H1 (cell line): ENCODE results near the gene OGDHL. TPM values are rescaled to one million over a fixed set of nuclear protein-coding genes. Genes with fewer than 3 reads are reported as not detected.

Source experiments
- CTCF ChIA-PET: fragments of 300-600 bp; sonication (Branson Sonifier 250); formaldehyde crosslinking; loops from one replicate; lab custom pipeline; 2021; ENCODE audit not compliant: partially characterized antibody; lab: Charles Lee
- POLR2A ChIA-PET: fragments of 300-600 bp; sonication (Branson Sonifier 250); formaldehyde crosslinking; loops from one replicate; lab custom pipeline; 2021; ENCODE audit warnings: inconsistent platforms; ENCODE audit not compliant: partially characterized antibody; lab: Charles Lee
- DNase-seq, 2 experiments: peaks; one replicate each; pipeline versions ENCODE4 v3.0.0 to v3.0.0-alpha.2; 2010 to 2022; ENCODE audit warnings: low spot score in 2 of 2, low read depth in 1 of 2, mixed read lengths in 1 of 2
- FAIRE-seq: peaks from 2 replicates; lab custom pipeline; 2011; peaks lifted over from hg19 to GRCh38; lab: Jason Lieb, UNC
- H2AFZ ChIP-seq: 2 replicates; pipeline ENCODE4 v1.8.1; 2012; ENCODE audit warnings: low read length, inconsistent platforms
- H2AK5ac ChIP-seq: 2 replicates; pipeline ENCODE4 v1.6.1; 2013; ENCODE audit warnings: low read depth, low read length
- H2BK120ac ChIP-seq: replicated peaks from 2 replicates; pipeline ENCODE3; 2013; ENCODE audit warnings: low read depth, low read length, inconsistent platforms
- H2BK12ac ChIP-seq: 2 replicates; pipeline ENCODE4 v1.6.1; 2013; ENCODE audit warnings: low read depth, low read length
- H2BK15ac ChIP-seq: 2 replicates; pipeline ENCODE4 v1.6.1; 2013; ENCODE audit warnings: low read length
- H2BK20ac ChIP-seq: 2 replicates; pipeline ENCODE4 v1.6.1; 2013; ENCODE audit warnings: low read length
- H2BK5ac ChIP-seq: 2 replicates; pipeline ENCODE4 v1.6.1; 2013; ENCODE audit warnings: low read depth, low read length
- H3K14ac ChIP-seq: 2 replicates; pipeline ENCODE4 v1.6.1; 2013; ENCODE audit warnings: inconsistent platforms; ENCODE audit not compliant: insufficient read length
- H3K18ac ChIP-seq: 2 replicates; pipeline ENCODE4 v1.6.1; 2013; ENCODE audit warnings: low read length; ENCODE audit errors: extremely low read depth
- H3K23ac ChIP-seq: 2 replicates; pipeline ENCODE4 v1.6.1; 2013; ENCODE audit warnings: inconsistent platforms; ENCODE audit not compliant: insufficient read length
- H3K23me2 ChIP-seq: 2 replicates; pipeline ENCODE4 v1.6.1; 2013; ENCODE audit warnings: low read depth, low read length
- H3K27ac ChIP-seq: 2 replicates; pipeline ENCODE4 v1.6.1; 2011; ENCODE audit warnings: low read depth, low read length, inconsistent platforms
- H3K27me3 ChIP-seq, 4 experiments: replicated peaks in 1 of 4; 1 replicate in 1 of 4; 2 replicates in 3 of 4; pipeline versions ENCODE4 v1.6.1 to v1.8.1; 2011 to 2013; ENCODE audit warnings: low read length in 3 of 4, mild to moderate bottlenecking in 3 of 4, inconsistent platforms in 2 of 4, mixed read lengths in 2 of 4, moderate library complexity in 1 of 4; ENCODE audit not compliant: control insufficient read depth in 3 of 4, insufficient read depth in 3 of 4; ENCODE audit errors: extremely low read depth in 1 of 4
- H3K36me3 ChIP-seq, 4 experiments: 2 replicates each; pipeline versions ENCODE4 v1.6.1 to v1.8.1; 2011 to 2013; ENCODE audit warnings: mild to moderate bottlenecking in 4 of 4, low read length in 3 of 4, moderate library complexity in 2 of 4, control low read depth in 1 of 4, inconsistent platforms in 1 of 4; ENCODE audit not compliant: insufficient read depth in 4 of 4, control insufficient read depth in 2 of 4
- H3K4ac ChIP-seq: replicated peaks from 2 replicates; pipeline ENCODE3; 2013; ENCODE audit warnings: low read length, low read depth, mixed read lengths, inconsistent platforms; ENCODE audit not compliant: insufficient read length
- H3K4me1 ChIP-seq, 4 experiments: replicated peaks in 1 of 4; 1 replicate in 1 of 4; 2 replicates in 3 of 4; pipeline versions ENCODE4 v1.6.1 to v1.8.1; 2011 to 2013; ENCODE audit warnings: low read length in 3 of 4, inconsistent platforms in 2 of 4, mixed read lengths in 1 of 4; ENCODE audit not compliant: insufficient read depth in 4 of 4, control insufficient read depth in 3 of 4
- H3K4me2 ChIP-seq, 2 experiments: 2 replicates each; pipeline versions ENCODE4 v1.6.1 to v1.8.1; 2011 to 2013; ENCODE audit warnings: low read depth in 2 of 2, low read length in 2 of 2, control low read depth in 1 of 2, inconsistent platforms in 1 of 2, mild to moderate bottlenecking in 1 of 2; ENCODE audit not compliant: insufficient read depth in 1 of 2
- H3K4me3 ChIP-seq, 4 experiments: fragments of 200-600, 300-600 bp in 1 of 4; sonication (generic), shearing (Covaris generic), sonication (Bioruptor Twin) in 1 of 4; 2 replicates each; pipeline versions ENCODE4 v1.5.1 to v1.8.1; 2011 to 2016; ENCODE audit warnings: low read length in 4 of 4, low read depth in 3 of 4, control low read depth in 2 of 4, inconsistent platforms in 2 of 4, mild to moderate bottlenecking in 2 of 4, mixed read lengths in 1 of 4, moderate library complexity in 1 of 4; ENCODE audit not compliant: insufficient read depth in 2 of 4; ENCODE audit errors: extremely low read depth in 1 of 4
- H3K56ac ChIP-seq: replicated peaks from 2 replicates; pipeline ENCODE3; 2013; ENCODE audit warnings: low read depth, mild to moderate bottlenecking, mixed read lengths, low read length, inconsistent platforms; ENCODE audit not compliant: insufficient read length
- H3K79me1 ChIP-seq: 2 replicates; pipeline ENCODE4 v1.6.1; 2013; ENCODE audit warnings: low read depth, low read length, control low read depth
- H3K79me2 ChIP-seq, 2 experiments: 2 replicates each; pipeline versions ENCODE4 v1.6.1 to v1.8.1; 2012 to 2013; ENCODE audit warnings: low read length in 2 of 2, mild to moderate bottlenecking in 2 of 2, inconsistent platforms in 1 of 2; ENCODE audit not compliant: insufficient read depth in 2 of 2, control insufficient read depth in 1 of 2
- H3K9ac ChIP-seq, 4 experiments: replicated peaks in 1 of 4; 1 replicate in 1 of 4; 2 replicates in 3 of 4; pipeline versions ENCODE4 v1.6.1 to v1.8.1; 2011 to 2013; ENCODE audit warnings: low read depth in 3 of 4, low read length in 3 of 4, control low read depth in 2 of 4, mild to moderate bottlenecking in 2 of 4, moderate library complexity in 2 of 4, inconsistent platforms in 1 of 4; ENCODE audit errors: extremely low read depth in 1 of 4
- H3K9me3 ChIP-seq, 2 experiments: 2 replicates each; pipeline versions ENCODE4 v1.6.1 to v1.8.1; 2012 to 2013; ENCODE audit warnings: mild to moderate bottlenecking in 2 of 2, moderate library complexity in 2 of 2, control low read depth in 1 of 2, inconsistent platforms in 1 of 2, low read depth in 1 of 2, low read length in 1 of 2, mixed read lengths in 1 of 2; ENCODE audit not compliant: insufficient read depth in 2 of 2
- H4K20me1 ChIP-seq, 2 experiments: replicated peaks in 1 of 2; 2 replicates each; pipeline versions ENCODE3 to v1.8.1; 2011 to 2013; ENCODE audit warnings: inconsistent platforms in 2 of 2, low read length in 2 of 2, mild to moderate bottlenecking in 1 of 2; ENCODE audit not compliant: insufficient read depth in 2 of 2, control insufficient read depth in 1 of 2
- H4K5ac ChIP-seq: 2 replicates; pipeline ENCODE4 v1.6.1; 2013; ENCODE audit warnings: low read length, low read depth, mixed read lengths, inconsistent platforms; ENCODE audit not compliant: insufficient read length
- H4K8ac ChIP-seq: 2 replicates; pipeline ENCODE4 v1.8.0; 2013; ENCODE audit warnings: mild to moderate bottlenecking, moderate library complexity, low read length, inconsistent platforms; ENCODE audit not compliant: insufficient read depth; ENCODE audit errors: extremely low read depth
- H4K91ac ChIP-seq: replicated peaks from 2 replicates; pipeline ENCODE3; 2013; ENCODE audit warnings: low read length, mixed read lengths, inconsistent platforms; ENCODE audit not compliant: insufficient read length
- BACH1 ChIP-seq: IDR thresholded peaks from 2 replicates; pipeline ENCODE4 v1.6.1; 2012; ENCODE audit warnings: low read length, improper control_type of control experiment
- CBX8 ChIP-seq: fragments of 300-800, 300-1000 bp; sonication (generic); IDR thresholded peaks from 2 replicates; pipeline ENCODE4 v1.7.1; 2016; ENCODE audit warnings: low read depth, low read length, borderline replicate concordance
- JUN ChIP-seq: IDR thresholded peaks from 2 replicates; pipeline ENCODE4 v1.6.1; 2011; ENCODE audit warnings: low read depth, mild to moderate bottlenecking, improper control_type of control experiment, low read length
- KDM1A ChIP-seq: fragments of 200-600, 300-600 bp; sonication (generic); IDR thresholded peaks from 2 replicates; pipeline ENCODE4 v1.7.1; 2016; ENCODE audit warnings: mild to moderate bottlenecking, low read length, borderline replicate concordance
- KDM5A ChIP-seq: fragments of 200-600 bp; IDR thresholded peaks from 2 replicates; pipeline ENCODE4 v1.7.1; 2012; ENCODE audit warnings: mild to moderate bottlenecking, low read length, inconsistent platforms, mixed read lengths
- POLR2AphosphoS5 ChIP-seq: IDR thresholded peaks from 2 replicates; pipeline ENCODE4 v1.6.1; 2011; ENCODE audit warnings: low read depth, low read length
- RAD21 ChIP-seq, 2 experiments: IDR thresholded peaks in 1 of 2; conservative IDR thresholded peaks in 1 of 2; 2 replicates each; pipeline ENCODE4 v1.6.1; 2011; ENCODE audit warnings: low read depth in 2 of 2, low read length in 2 of 2, improper control_type of control experiment in 1 of 2, inconsistent platforms in 1 of 2, mild to moderate bottlenecking in 1 of 2, moderate library complexity in 1 of 2
- RBBP5 ChIP-seq: IDR thresholded peaks from 2 replicates; pipeline ENCODE4 v1.7.1; 2012; ENCODE audit warnings: low read depth, mild to moderate bottlenecking, inconsistent platforms, low read length, moderate library complexity, borderline replicate concordance
- SIN3A ChIP-seq, 2 experiments: IDR thresholded peaks in 1 of 2; conservative IDR thresholded peaks in 1 of 2; 2 replicates each; pipeline ENCODE4 v1.6.1; 2011 to 2012; ENCODE audit warnings: low read length in 2 of 2, improper control_type of control experiment in 1 of 2, low read depth in 1 of 2, mild to moderate bottlenecking in 1 of 2
- SIX5 ChIP-seq: IDR thresholded peaks from 2 replicates; pipeline ENCODE4 v1.6.1; 2011; ENCODE audit warnings: mild to moderate bottlenecking, low read depth, low read length
- WGBS, 2 experiments: shearing (Covaris generic) in 1 of 2; methylation state at CpG; one replicate each; pipeline versions ENCODE4 v1.1.6 to v1.1.7; 2013 to 2015; ENCODE audit warnings: low lambda C conversion rate in 2 of 2, mixed read lengths in 2 of 2, inconsistent platforms in 1 of 2, low coverage in 1 of 2, missing lambda C conversion rate in 1 of 2; ENCODE audit not compliant: insufficient replicate concordance in 2 of 2, insufficient coverage in 1 of 2, insufficient read length in 1 of 2; ENCODE audit errors: extremely low coverage in 1 of 2, missing lambda C conversion rate in 1 of 2; 5-methylcytosine and 5-hydroxymethylcytosine counted together
- polyA plus RNA-seq, 7 experiments: library from polyadenylated mRNA; depleted of rRNA in 3 of 7; stranded (reverse) in 5 of 7; unstranded in 2 of 7; fragments of >200 nt in 5 of 7; fragments of 200-250 nt in 2 of 7; gene quantifications; 1 replicate in 5 of 7; 2 replicates in 1 of 7; 4 replicates in 1 of 7; pipeline versions ENCODE4 v1.2.1 to v1.2.3, GENCODE V29; 2011 to 2013; ENCODE audit warnings: missing spikeins in 2 of 7, mixed read lengths in 2 of 7
- total RNA-seq: library from RNA; stranded (reverse); fragmentation: NEBNext Ultra II Directional; extraction: Animal tissue kit (Norgen Biotek cat#: 25700); gene quantifications from 2 replicates; pipeline ENCODE4 v1.2.1, GENCODE V29; 2021
- TF ChIP-seq, protein P1 (sequence below), 3 experiments: IDR thresholded peaks; 1 replicate in 2 of 3; 2 replicates in 1 of 3; pipeline versions ENCODE4 v1.5.1 to v1.6.1; 2011; ENCODE audit warnings: low read length in 3 of 3, mild to moderate bottlenecking in 3 of 3, inconsistent platforms in 2 of 3, low read depth in 1 of 3, moderate library complexity in 1 of 3; ENCODE audit not compliant: insufficient read depth in 1 of 3; ENCODE audit errors: control extremely low read depth in 1 of 3

Gene OGDHL
- total and polyA plus RNA-seq, 2 of the 8 experiments (the other 6 are each of a cell fraction or from before 2014, with no cell fraction given) = 16.1 to 16.6 TPM

DNA sequence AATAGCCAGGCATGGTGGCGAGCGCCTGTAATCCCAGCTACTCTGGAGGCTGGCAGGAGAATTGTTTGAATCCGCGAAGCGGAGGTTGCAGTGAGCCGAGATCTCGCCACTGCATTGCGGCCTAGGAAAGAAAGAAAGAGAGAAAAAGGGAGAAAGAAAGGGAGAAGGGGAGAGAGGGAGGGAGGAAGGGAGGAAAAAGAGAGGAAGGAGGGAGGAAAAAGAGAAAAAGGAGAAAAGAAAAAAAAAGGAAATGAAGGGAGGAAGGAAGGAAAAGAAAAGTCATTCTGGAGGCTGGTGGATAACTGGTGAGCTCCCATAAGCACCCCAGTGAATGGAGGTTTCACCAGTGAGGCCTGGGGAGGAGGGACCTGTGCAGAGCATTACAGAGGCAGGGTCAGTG is 7.6 kb upstream of the OGDHL start:
- H3K4ac ChIP-seq = no peak overlapping the region
- H2BK20ac ChIP-seq = no peak overlapping the region
- no peak overlapping the region for H4K91ac ChIP-seq
- no peaks in the 10 kb centered on the region for H3K79me1 ChIP-seq
- no peak overlapping the region for H2AFZ ChIP-seq
- H4K5ac ChIP-seq = no peak overlapping the region
- H2BK5ac ChIP-seq = no peak overlapping the region
- no peak overlapping the region for H2BK120ac ChIP-seq
- H3K27me3 ChIP-seq = peaks cover 10 to 22% (median 19%) of the 10 kb centered on the region in 4 experiments; a peak in 6 of 7 replicates
- 89% methylated on average over 8 of the region's 8 CpGs; no CpG with 5 or more reads in 1 of the 2 experiments for WGBS, 2 experiments
- no peak overlapping the region for H2BK15ac ChIP-seq
- H3K4me3 ChIP-seq = no peak overlapping the region
- no peak overlapping the region for H3K18ac ChIP-seq
- H2AK5ac ChIP-seq = no peak overlapping the region
- no peaks in the 10 kb centered on the region for H4K20me1 ChIP-seq
- DNase-seq = no peak
- CTCF ChIA-PET = interaction anchor here (1.0 to 2.4 kb wide), 3 partner anchors 10 to 174 kb away, joined by 5 to 12 read pairs (median 5); no protein-coding TSS in a partner anchor
- H3K9me3 ChIP-seq = no peaks in the 10 kb centered on the region
- 0 out of 2 replicates have a peak overlapping the region, but pooled peaks have one; percentile 50 for H2BK12ac ChIP-seq
- no peak for FAIRE-seq
- no peak overlapping the region; a peak in 1 of 4 replicates for H3K4me2 ChIP-seq
- H3K23me2 ChIP-seq = no peaks in the 10 kb centered on the region; the same call in 1 of the 2 replicates
- H4K8ac ChIP-seq = no peak overlapping the region
- POLR2A ChIA-PET = interaction anchor here (1.1 kb wide), 1 partner anchor 22 kb away, joined by 3 read pairs; no protein-coding TSS in a partner anchor
- H3K23ac ChIP-seq = no peak overlapping the region
- H3K4me1 ChIP-seq = peaks cover 0 to 5% (median under 1%) of the 10 kb centered on the region in 4 experiments; a peak in 4 of 7 replicates
- H3K56ac ChIP-seq = no peak overlapping the region
- H3K36me3 ChIP-seq = no peaks in the 10 kb centered on the region
- H3K79me2 ChIP-seq = no peaks in the 10 kb centered on the region
- no peak overlapping the region for H3K9ac ChIP-seq
- no peak overlapping the region for H3K27ac ChIP-seq
- H3K14ac ChIP-seq = no peak overlapping the region
- no peak for TF ChIP-seq KDM1A
- no peak for TF ChIP-seq RAD21 (IDR thresholded peaks at IDR 0.05 in 1 of 2, conservative IDR thresholded peaks at IDR 0.05 in 1 of 2; ENCODE audit: low read depth in 2 of 2, low read length in 2 of 2)
- no peak for TF ChIP-seq SIX5
- TF ChIP-seq BACH1 = no peak
- no peak for TF ChIP-seq KDM5A
- no peak for TF ChIP-seq POLR2AphosphoS5
- no peak for TF ChIP-seq SIN3A (conservative IDR thresholded peaks at IDR 0.05 in 1 of 2, IDR thresholded peaks at IDR 0.05 in 1 of 2; ENCODE audit: low read depth in 1 of 2, low read length in 2 of 2)
- TF ChIP-seq RBBP5 = no peak
- no peak for TF ChIP-seq CBX8
- TF ChIP-seq JUN = no peak
- TF ChIP-seq, protein P1, sequence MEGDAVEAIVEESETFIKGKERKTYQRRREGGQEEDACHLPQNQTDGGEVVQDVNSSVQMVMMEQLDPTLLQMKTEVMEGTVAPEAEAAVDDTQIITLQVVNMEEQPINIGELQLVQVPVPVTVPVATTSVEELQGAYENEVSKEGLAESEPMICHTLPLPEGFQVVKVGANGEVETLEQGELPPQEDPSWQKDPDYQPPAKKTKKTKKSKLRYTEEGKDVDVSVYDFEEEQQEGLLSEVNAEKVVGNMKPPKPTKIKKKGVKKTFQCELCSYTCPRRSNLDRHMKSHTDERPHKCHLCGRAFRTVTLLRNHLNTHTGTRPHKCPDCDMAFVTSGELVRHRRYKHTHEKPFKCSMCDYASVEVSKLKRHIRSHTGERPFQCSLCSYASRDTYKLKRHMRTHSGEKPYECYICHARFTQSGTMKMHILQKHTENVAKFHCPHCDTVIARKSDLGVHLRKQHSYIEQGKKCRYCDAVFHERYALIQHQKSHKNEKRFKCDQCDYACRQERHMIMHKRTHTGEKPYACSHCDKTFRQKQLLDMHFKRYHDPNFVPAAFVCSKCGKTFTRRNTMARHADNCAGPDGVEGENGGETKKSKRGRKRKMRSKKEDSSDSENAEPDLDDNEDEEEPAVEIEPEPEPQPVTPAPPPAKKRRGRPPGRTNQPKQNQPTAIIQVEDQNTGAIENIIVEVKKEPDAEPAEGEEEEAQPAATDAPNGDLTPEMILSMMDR (IDR thresholded peaks at IDR 0.05; ENCODE audit: control extremely low read depth in 1 of 3, insufficient read depth in 1 of 3, low read depth in 1 of 3, low read length in 3 of 3) = no peak
